Measurements from ENCODE around the gene FSD1.

DNA sequence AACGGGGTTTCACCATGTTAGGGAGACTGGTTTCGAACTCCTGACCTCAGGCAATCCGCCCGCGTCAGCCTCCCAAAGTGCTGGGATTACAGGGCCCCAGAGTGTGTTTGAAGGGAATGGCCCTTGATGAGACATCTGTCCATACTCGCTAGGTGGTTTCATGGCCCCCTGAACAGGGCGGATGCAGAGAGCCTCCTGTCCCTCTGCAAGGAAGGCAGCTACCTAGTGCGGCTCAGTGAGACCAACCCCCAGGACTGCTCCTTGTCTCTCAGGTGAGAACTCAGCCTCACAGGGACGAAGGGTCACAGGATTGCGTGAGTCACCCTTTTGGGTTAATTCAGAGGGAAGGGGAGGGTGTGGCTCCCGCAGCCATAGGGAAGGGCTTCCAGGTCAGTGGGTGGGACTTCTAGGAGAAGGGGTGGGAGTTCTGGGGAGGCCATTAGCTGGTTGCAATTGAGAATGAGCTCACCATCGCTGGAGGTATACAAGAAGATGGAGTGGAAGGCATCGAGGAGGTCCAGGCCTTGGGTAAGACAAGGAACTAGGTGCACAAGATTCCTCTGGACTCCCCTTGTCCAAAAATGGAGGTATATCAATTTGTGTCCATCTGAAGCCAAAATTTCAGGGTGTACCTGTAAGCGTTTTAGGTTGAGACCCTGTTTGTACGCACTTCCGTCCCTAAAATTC is 16.2 kb upstream of the FSD1 start:
- TF ChIP-seq ZBTB7A (IDR thresholded peaks at IDR 0.05; ENCODE audit: low read depth), result no peak
- no peak for TF ChIP-seq TAF1 (IDR thresholded peaks at IDR 0.05; ENCODE audit: low read depth)
- TF ChIP-seq, protein P1, sequence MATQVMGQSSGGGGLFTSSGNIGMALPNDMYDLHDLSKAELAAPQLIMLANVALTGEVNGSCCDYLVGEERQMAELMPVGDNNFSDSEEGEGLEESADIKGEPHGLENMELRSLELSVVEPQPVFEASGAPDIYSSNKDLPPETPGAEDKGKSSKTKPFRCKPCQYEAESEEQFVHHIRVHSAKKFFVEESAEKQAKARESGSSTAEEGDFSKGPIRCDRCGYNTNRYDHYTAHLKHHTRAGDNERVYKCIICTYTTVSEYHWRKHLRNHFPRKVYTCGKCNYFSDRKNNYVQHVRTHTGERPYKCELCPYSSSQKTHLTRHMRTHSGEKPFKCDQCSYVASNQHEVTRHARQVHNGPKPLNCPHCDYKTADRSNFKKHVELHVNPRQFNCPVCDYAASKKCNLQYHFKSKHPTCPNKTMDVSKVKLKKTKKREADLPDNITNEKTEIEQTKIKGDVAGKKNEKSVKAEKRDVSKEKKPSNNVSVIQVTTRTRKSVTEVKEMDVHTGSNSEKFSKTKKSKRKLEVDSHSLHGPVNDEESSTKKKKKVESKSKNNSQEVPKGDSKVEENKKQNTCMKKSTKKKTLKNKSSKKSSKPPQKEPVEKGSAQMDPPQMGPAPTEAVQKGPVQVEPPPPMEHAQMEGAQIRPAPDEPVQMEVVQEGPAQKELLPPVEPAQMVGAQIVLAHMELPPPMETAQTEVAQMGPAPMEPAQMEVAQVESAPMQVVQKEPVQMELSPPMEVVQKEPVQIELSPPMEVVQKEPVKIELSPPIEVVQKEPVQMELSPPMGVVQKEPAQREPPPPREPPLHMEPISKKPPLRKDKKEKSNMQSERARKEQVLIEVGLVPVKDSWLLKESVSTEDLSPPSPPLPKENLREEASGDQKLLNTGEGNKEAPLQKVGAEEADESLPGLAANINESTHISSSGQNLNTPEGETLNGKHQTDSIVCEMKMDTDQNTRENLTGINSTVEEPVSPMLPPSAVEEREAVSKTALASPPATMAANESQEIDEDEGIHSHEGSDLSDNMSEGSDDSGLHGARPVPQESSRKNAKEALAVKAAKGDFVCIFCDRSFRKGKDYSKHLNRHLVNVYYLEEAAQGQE (IDR thresholded peaks at IDR 0.05; ENCODE audit: low read depth), result no peak
- TF ChIP-seq YY1 (IDR thresholded peaks at IDR 0.05; ENCODE audit: low read depth), result no peak
- TF ChIP-seq RAD21 (IDR thresholded peaks at IDR 0.05; ENCODE audit: low read depth), result no peak
- TF ChIP-seq FOXM1 (IDR thresholded peaks at IDR 0.05; ENCODE audit: borderline replicate concordance, low read depth), result no peak
- TF ChIP-seq CREB1 (IDR thresholded peaks at IDR 0.05; ENCODE audit: low read depth), result no peak
- no peak for TF ChIP-seq EGR1 (IDR thresholded peaks at IDR 0.05)
- TF ChIP-seq, protein P2, sequence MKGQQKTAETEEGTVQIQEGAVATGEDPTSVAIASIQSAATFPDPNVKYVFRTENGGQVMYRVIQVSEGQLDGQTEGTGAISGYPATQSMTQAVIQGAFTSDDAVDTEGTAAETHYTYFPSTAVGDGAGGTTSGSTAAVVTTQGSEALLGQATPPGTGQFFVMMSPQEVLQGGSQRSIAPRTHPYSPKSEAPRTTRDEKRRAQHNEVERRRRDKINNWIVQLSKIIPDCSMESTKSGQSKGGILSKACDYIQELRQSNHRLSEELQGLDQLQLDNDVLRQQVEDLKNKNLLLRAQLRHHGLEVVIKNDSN (IDR thresholded peaks at IDR 0.05), result no peak
- TF ChIP-seq, protein P3, sequence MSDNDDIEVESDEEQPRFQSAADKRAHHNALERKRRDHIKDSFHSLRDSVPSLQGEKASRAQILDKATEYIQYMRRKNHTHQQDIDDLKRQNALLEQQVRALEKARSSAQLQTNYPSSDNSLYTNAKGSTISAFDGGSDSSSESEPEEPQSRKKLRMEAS (IDR thresholded peaks at IDR 0.05), result no peak
- TF ChIP-seq TCF12 (IDR thresholded peaks at IDR 0.05; ENCODE audit: low read depth), result no peak
- no peak for TF ChIP-seq EP300 (IDR thresholded peaks at IDR 0.05; ENCODE audit: borderline replicate concordance)
- TF ChIP-seq TEAD4 (IDR thresholded peaks at IDR 0.05), result no peak

All from Ishikawa (cell line).